IMR-90 (cell line): ENCODE measurements around the gene QRFP.

Source experiments
- BHLHE40 ChIP-seq: fragments of 150-350 bp; IDR thresholded peaks from 2 replicates; pipeline ENCODE4 v1.6.1; 2016; ENCODE audit warnings: mild to moderate bottlenecking, low read depth, low read length
- CEBPB ChIP-seq: IDR thresholded peaks from 2 replicates; pipeline ENCODE4 v1.6.1; 2012; ENCODE audit warnings: low read depth, low read length, improper control_type of control experiment
- FOS ChIP-seq: fragments of 150-350 bp; IDR thresholded peaks from 2 replicates; pipeline ENCODE4 v1.6.1; 2016; ENCODE audit warnings: low read depth, low read length
- MAFK ChIP-seq: IDR thresholded peaks from 2 replicates; pipeline ENCODE4 v1.6.1; 2012; ENCODE audit warnings: low read depth, low read length, improper control_type of control experiment
- MAZ ChIP-seq: IDR thresholded peaks from 2 replicates; pipeline ENCODE4 v1.6.1; 2012; ENCODE audit warnings: low read depth, mild to moderate bottlenecking, low read length, improper control_type of control experiment, moderate library complexity, borderline replicate concordance
- MXI1 ChIP-seq: IDR thresholded peaks from 2 replicates; pipeline ENCODE4 v1.6.1; 2012; ENCODE audit warnings: low read depth, mild to moderate bottlenecking, low read length, moderate library complexity, borderline replicate concordance
- NFE2L2 ChIP-seq: fragments of 150-350 bp; IDR thresholded peaks from 2 replicates; pipeline ENCODE4 v1.6.1; 2016; ENCODE audit warnings: low read depth, mild to moderate bottlenecking, low read length
- POLR2A ChIP-seq: IDR thresholded peaks from 2 replicates; pipeline ENCODE4 v1.6.1; 2012; ENCODE audit warnings: mild to moderate bottlenecking, low read depth, low read length
- RAD21 ChIP-seq: IDR thresholded peaks from 2 replicates; pipeline ENCODE4 v1.6.1; 2012; ENCODE audit warnings: low read length, improper control_type of control experiment
- RCOR1 ChIP-seq: IDR thresholded peaks from 2 replicates; pipeline ENCODE4 v1.6.1; 2012; ENCODE audit warnings: mild to moderate bottlenecking, low read length, improper control_type of control experiment; ENCODE audit not compliant: insufficient replicate concordance
- SMC3 ChIP-seq: fragments of 150-350 bp; IDR thresholded peaks from 2 replicates; pipeline ENCODE4 v1.6.1; 2016; ENCODE audit warnings: low read depth, mild to moderate bottlenecking, antibody characterized with exemption, low read length, moderate library complexity
- TF ChIP-seq, protein P1 (sequence below): conservative IDR thresholded peaks from 2 replicates; pipeline ENCODE4 v1.5.1; 2012; ENCODE audit warnings: mild to moderate bottlenecking, low read depth, low read length, improper control_type of control experiment
- TF ChIP-seq, protein P2 (sequence below): fragments of 150-350 bp; IDR thresholded peaks from 2 replicates; pipeline ENCODE4 v1.6.1; 2017; ENCODE audit warnings: mild to moderate bottlenecking, antibody characterized with exemption, low read length, low read depth
- TF ChIP-seq, protein P3 (sequence below): fragments of 150-350 bp; IDR thresholded peaks from 2 replicates; pipeline ENCODE4 v1.6.1; 2016; ENCODE audit warnings: low read depth, mild to moderate bottlenecking, low read length, moderate library complexity, borderline replicate concordance

DNA sequence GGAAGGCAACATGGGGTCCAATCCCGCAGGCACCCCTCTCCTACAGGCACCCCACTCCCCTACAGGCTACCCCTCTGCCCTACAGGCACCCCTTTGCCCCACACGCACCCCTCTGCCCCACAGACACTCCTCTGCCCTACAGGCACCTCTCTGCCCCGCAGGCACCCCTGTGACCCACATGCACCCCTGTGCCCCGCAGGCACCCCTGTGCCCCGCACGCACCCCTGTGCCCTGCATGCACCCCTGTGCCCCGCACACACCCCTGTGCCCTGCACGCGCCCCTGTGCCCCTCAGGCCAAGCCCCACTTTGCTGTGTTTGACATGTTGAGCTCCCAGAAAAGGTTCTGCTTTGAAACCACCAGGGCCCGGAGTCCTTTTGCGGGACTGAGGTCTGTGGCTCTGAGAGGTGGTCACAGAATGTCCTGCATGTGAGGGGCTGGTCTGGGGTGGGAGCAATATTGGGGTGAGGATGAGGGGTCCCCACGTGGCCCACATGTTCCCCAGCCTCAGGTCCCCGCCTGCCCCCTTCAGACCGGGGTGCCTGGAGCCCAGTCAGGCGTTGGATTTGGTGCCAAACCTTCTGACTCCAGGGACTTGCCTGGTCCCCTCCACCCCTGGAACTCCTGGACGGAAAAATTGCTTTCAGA is 616 bp upstream of the QRFP start:
- TF ChIP-seq, protein P1, sequence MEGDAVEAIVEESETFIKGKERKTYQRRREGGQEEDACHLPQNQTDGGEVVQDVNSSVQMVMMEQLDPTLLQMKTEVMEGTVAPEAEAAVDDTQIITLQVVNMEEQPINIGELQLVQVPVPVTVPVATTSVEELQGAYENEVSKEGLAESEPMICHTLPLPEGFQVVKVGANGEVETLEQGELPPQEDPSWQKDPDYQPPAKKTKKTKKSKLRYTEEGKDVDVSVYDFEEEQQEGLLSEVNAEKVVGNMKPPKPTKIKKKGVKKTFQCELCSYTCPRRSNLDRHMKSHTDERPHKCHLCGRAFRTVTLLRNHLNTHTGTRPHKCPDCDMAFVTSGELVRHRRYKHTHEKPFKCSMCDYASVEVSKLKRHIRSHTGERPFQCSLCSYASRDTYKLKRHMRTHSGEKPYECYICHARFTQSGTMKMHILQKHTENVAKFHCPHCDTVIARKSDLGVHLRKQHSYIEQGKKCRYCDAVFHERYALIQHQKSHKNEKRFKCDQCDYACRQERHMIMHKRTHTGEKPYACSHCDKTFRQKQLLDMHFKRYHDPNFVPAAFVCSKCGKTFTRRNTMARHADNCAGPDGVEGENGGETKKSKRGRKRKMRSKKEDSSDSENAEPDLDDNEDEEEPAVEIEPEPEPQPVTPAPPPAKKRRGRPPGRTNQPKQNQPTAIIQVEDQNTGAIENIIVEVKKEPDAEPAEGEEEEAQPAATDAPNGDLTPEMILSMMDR, result no peak
- TF ChIP-seq POLR2A, result no peak
- TF ChIP-seq MAZ, result no peak
- TF ChIP-seq RCOR1, result no peak
- no peak for TF ChIP-seq RAD21
- TF ChIP-seq FOS, result no peak
- TF ChIP-seq SMC3, result no peak
- TF ChIP-seq BHLHE40, result no peak
- TF ChIP-seq, protein P2, sequence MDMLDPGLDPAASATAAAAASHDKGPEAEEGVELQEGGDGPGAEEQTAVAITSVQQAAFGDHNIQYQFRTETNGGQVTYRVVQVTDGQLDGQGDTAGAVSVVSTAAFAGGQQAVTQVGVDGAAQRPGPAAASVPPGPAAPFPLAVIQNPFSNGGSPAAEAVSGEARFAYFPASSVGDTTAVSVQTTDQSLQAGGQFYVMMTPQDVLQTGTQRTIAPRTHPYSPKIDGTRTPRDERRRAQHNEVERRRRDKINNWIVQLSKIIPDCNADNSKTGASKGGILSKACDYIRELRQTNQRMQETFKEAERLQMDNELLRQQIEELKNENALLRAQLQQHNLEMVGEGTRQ, result no peak
- no peak for TF ChIP-seq MAFK
- TF ChIP-seq, protein P3, sequence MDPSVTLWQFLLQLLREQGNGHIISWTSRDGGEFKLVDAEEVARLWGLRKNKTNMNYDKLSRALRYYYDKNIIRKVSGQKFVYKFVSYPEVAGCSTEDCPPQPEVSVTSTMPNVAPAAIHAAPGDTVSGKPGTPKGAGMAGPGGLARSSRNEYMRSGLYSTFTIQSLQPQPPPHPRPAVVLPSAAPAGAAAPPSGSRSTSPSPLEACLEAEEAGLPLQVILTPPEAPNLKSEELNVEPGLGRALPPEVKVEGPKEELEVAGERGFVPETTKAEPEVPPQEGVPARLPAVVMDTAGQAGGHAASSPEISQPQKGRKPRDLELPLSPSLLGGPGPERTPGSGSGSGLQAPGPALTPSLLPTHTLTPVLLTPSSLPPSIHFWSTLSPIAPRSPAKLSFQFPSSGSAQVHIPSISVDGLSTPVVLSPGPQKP, result no peak
- TF ChIP-seq NFE2L2, result no peak
- no peak for TF ChIP-seq MXI1
- no peak for TF ChIP-seq CEBPB
